ENCODE results near the gene DDX17.

The DDX17 gene

DNA sequence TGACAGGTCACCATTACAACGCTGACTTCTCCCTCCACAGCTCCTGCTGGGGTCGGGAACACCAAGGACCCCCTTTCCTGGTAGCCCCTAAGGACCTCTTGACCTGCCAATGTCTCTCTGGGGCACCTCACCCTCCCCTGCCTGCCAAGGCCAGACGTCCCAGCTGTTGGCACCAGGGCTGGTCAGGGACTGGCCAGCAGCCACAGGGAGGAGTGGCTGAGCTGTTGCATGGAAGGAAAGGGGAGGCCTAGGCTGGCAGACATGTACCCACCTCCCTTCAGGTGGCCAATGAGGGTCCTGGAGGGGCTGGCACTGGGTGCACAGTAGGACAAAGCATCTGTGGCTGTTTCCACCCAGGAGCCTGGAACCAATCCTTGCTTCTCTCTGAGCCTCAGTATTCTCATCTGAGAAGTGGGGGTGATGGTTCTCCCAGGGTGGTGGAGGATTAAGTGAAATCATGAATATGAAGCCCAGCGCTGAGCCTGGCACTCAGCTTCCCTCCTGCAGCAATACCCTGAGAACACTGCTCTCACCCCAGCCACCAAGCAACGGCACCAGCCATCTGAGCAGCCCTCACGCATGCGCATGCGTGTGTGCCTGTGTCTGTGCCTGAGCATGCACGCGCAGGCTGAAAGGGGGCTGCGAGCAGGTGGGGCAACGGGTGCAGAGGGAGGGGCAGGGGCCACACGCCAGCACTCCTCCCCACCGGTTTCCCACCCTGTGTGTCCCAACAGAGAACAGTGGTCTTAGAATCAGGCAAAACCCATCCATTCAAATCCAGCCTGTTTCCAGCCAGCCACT lies 57.0 kb downstream of the DDX17 start:
- DNase-seq, result no peak

- DNase-seq, result no peak
Measured at GRCh38 chr22:38446018-38446601, 60.0 kb downstream of the DDX17 start.

GRCh38 chr22:38444783-38445182 lies 61.3 kb downstream of the DDX17 start:
- DNase-seq, result no peak

- no peak for DNase-seq
Measured at GRCh38 chr22:38443628-38444521, 62.2 kb downstream of the DDX17 start.

GRCh38 chr22:38442967-38443627 lies 63.0 kb downstream of the DDX17 start:
- DNase-seq, result no peak

DNA sequence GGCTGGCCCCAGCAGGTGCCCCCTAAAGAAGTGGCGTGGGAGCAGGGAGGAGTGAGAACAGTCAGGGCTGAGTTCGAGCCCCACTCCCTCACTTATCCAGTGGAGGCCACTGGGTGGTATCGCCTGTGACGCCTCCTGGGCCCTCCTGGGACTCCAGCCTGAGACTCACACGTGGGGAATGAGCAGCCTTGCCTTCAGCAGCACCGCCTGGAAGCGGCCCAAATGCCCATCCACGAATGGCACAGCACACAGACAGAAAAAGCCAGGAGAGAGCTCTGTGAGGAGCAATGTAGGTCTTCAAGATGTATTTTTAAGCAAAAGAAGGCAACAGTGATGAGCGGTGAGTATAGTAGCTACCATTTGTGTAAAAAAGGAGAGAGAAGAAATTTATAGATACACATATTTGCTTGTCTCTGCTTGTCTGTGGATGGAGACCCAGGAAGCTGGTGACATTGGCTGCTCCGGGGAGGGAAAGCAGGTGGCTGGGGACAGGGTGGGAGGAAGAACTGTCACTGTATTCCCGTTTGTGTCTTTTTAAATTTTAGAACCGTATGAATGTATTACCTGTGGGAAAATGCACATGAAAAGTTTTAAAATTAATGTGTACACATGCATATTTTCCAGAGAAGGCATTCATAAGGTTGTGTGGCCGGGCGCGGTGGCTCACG lies 64.4 kb downstream of the DDX17 start:
- DNase-seq, result no peak

GRCh38 chr22:38440747-38441350 lies 65.3 kb downstream of the DDX17 start:
- DNase-seq, result no peak

- DNase-seq, result no peak
Measured at GRCh38 chr22:38437416-38437815, 68.7 kb downstream of the DDX17 start.

GRCh38 chr22:38436629-38437395 lies 69.3 kb downstream of the DDX17 start:
- DNase-seq, result no peak

DNA sequence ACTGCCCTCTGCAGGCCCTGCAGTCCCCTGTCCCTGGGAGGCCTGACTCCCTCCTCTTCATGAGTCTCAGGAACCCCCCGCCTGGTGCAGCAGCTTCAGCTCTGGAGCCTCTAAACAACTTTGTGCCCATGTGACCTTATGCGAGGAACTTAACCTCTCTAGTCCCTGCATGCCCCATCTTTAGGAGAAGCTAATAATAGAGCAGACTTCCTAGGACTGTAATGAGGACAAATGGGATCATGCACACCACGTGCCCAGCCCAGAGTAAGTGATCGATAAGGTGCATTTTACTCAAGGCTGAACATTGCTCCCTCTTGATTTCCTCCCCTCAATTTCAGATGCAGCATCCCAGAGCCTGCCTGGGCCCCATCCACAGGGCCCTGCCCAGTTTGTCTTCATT lies 70.1 kb downstream of the DDX17 start:
- DNase-seq, result no peak

DNA sequence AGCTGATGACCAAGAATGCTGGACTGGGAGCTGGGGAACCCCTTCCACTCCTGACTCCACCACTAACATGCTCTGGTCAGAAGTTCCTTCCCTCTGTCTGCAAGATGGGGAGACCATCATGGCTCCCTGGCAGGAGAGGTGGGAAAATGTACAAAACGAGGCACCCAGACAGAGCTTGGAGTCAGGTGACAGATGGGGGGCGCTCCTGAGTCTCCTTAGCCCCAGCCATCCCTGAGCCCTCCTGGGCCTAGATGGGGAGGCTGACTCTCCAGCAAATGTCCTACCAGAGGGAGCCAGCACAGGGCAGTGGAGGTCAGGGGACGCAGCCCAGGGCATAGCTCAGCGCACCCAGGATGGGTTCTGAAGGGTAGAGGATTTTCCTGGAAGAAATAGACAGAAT lies 71.1 kb downstream of the DDX17 start:
- no peak for DNase-seq

- DNase-seq, result no peak
Measured at GRCh38 chr22:38433871-38434270, 72.2 kb downstream of the DDX17 start.
